Endometrial microvascular endothelial cells (primary cell): ENCODE results near the gene PTPN18. TPM values are rescaled to one million over a fixed set of nuclear protein-coding genes. Genes with fewer than 3 reads are reported as not detected.

Experiments
- in situ Hi-C: cut with HindIII; loops from 2 replicates; pipeline ENCODE4 v1.10.0; 2017; ENCODE audit warnings: low sequenced_read_pairs, low pct_unique_long_range_greater_than_20kb; ENCODE audit errors: inconsistent ontology term
- total RNA-seq: library from RNA; depleted of rRNA; stranded (reverse); fragments of >200 nt; gene quantifications from one replicate; pipeline ENCODE4 v1.2.3, GENCODE V29; 2015; ENCODE audit errors: inconsistent ontology term

Gene PTPN18
- total RNA-seq, 1 donor from 2014 or later: 20.3 TPM

- in situ Hi-C loops: no loop called here
These were observed 17.0 kb upstream of the PTPN18 start for GRCh38 chr2:130338793-130339345.

GRCh38 chr2:130339885-130340745, 15.7 kb upstream of the PTPN18 start:
- in situ Hi-C loops: no loop called here

GRCh38 chr2:130341562-130342019, 14.3 kb upstream of the PTPN18 start:
- in situ Hi-C loops: no loop called here

GRCh38 chr2:130342020-130342532, 13.8 kb upstream of the PTPN18 start:
- in situ Hi-C loops: no loop called here

GRCh38 chr2:130342533-130343275, 13.2 kb upstream of the PTPN18 start, which contains the start of gene IMP4:
IMP4 (plus strand) TSS chr2:130342897; CDS start chr2:130342933, 36 bp downstream.
- in situ Hi-C loops: no loop called here

- in situ Hi-C loops: no loop called here
These were observed 11.3 kb upstream of the PTPN18 start for GRCh38 chr2:130344578-130344977.

GRCh38 chr2:130345091-130345490, 10.8 kb upstream of the PTPN18 start:
- in situ Hi-C loops: no loop called here

- in situ Hi-C loops: no loop called here
These were observed 10.2 kb upstream of the PTPN18 start for GRCh38 chr2:130345611-130346010.

- in situ Hi-C loops: no loop called here
These were observed 9.7 kb upstream of the PTPN18 start for GRCh38 chr2:130346041-130346740.

GRCh38 chr2:130346741-130347066, 9.2 kb upstream of the PTPN18 start:
- in situ Hi-C loops: no loop called here

- in situ Hi-C loops: no loop called here
These were observed 8.5 kb upstream of the PTPN18 start for GRCh38 chr2:130347220-130347925.

- in situ Hi-C loops: no loop called here
These were observed 6.7 kb upstream of the PTPN18 start for GRCh38 chr2:130349174-130349573.

- in situ Hi-C loops: no loop called here
These were observed 4.1 kb upstream of the PTPN18 start for GRCh38 chr2:130351711-130352110.

- in situ Hi-C loops: no loop called here
These were observed 3.6 kb upstream of the PTPN18 start for GRCh38 chr2:130352237-130352636.

- in situ Hi-C loops: no loop called here
These were observed 2.3 kb upstream of the PTPN18 start for GRCh38 chr2:130353291-130354138.

- in situ Hi-C loops: no loop called here
These were observed 1.8 kb upstream of the PTPN18 start for GRCh38 chr2:130354139-130354428.

GRCh38 chr2:130355172-130355577, 681 bp upstream of the PTPN18 start:
- in situ Hi-C loops: no loop called here

- in situ Hi-C loops: no loop called here
These were observed 2.0 kb downstream of the PTPN18 start for GRCh38 chr2:130357864-130358263.
